H1 (cell line): ENCODE results near the gene PORCN. TPM values are rescaled to one million over a fixed set of nuclear protein-coding genes. Genes with fewer than 3 reads are reported as not detected.

Experiments used
- CTCF ChIA-PET: fragments of 300-600 bp; sonication (Branson Sonifier 250); formaldehyde crosslinking; loops from one replicate; lab custom pipeline; 2021; ENCODE audit not compliant: partially characterized antibody; lab: Charles Lee
- POLR2A ChIA-PET: fragments of 300-600 bp; sonication (Branson Sonifier 250); formaldehyde crosslinking; loops from one replicate; lab custom pipeline; 2021; ENCODE audit warnings: inconsistent platforms; ENCODE audit not compliant: partially characterized antibody; lab: Charles Lee
- DNase-seq, 2 experiments: peaks; one replicate each; pipeline versions ENCODE4 v3.0.0 to v3.0.0-alpha.2; 2010 to 2022; ENCODE audit warnings: low spot score in 2 of 2, low read depth in 1 of 2, mixed read lengths in 1 of 2
- FAIRE-seq: peaks from 2 replicates; lab custom pipeline; 2011; peaks lifted over from hg19 to GRCh38; lab: Jason Lieb, UNC
- H2AFZ ChIP-seq: 2 replicates; pipeline ENCODE4 v1.8.1; 2012; ENCODE audit warnings: low read length, inconsistent platforms
- H2AK5ac ChIP-seq: 2 replicates; pipeline ENCODE4 v1.6.1; 2013; ENCODE audit warnings: low read depth, low read length
- H2BK120ac ChIP-seq: replicated peaks from 2 replicates; pipeline ENCODE3; 2013; ENCODE audit warnings: low read depth, low read length, inconsistent platforms
- H2BK12ac ChIP-seq: 2 replicates; pipeline ENCODE4 v1.6.1; 2013; ENCODE audit warnings: low read depth, low read length
- H2BK15ac ChIP-seq: 2 replicates; pipeline ENCODE4 v1.6.1; 2013; ENCODE audit warnings: low read length
- H2BK20ac ChIP-seq: 2 replicates; pipeline ENCODE4 v1.6.1; 2013; ENCODE audit warnings: low read length
- H2BK5ac ChIP-seq: 2 replicates; pipeline ENCODE4 v1.6.1; 2013; ENCODE audit warnings: low read depth, low read length
- H3K14ac ChIP-seq: 2 replicates; pipeline ENCODE4 v1.6.1; 2013; ENCODE audit warnings: inconsistent platforms; ENCODE audit not compliant: insufficient read length
- H3K18ac ChIP-seq: 2 replicates; pipeline ENCODE4 v1.6.1; 2013; ENCODE audit warnings: low read length; ENCODE audit errors: extremely low read depth
- H3K23ac ChIP-seq: 2 replicates; pipeline ENCODE4 v1.6.1; 2013; ENCODE audit warnings: inconsistent platforms; ENCODE audit not compliant: insufficient read length
- H3K23me2 ChIP-seq: 2 replicates; pipeline ENCODE4 v1.6.1; 2013; ENCODE audit warnings: low read depth, low read length
- H3K27ac ChIP-seq: 2 replicates; pipeline ENCODE4 v1.6.1; 2011; ENCODE audit warnings: low read depth, low read length, inconsistent platforms
- H3K27me3 ChIP-seq, 4 experiments: replicated peaks in 1 of 4; 1 replicate in 1 of 4; 2 replicates in 3 of 4; pipeline versions ENCODE4 v1.6.1 to v1.8.1; 2011 to 2013; ENCODE audit warnings: low read length in 3 of 4, mild to moderate bottlenecking in 3 of 4, inconsistent platforms in 2 of 4, mixed read lengths in 2 of 4, moderate library complexity in 1 of 4; ENCODE audit not compliant: control insufficient read depth in 3 of 4, insufficient read depth in 3 of 4; ENCODE audit errors: extremely low read depth in 1 of 4
- H3K36me3 ChIP-seq, 4 experiments: 2 replicates each; pipeline versions ENCODE4 v1.6.1 to v1.8.1; 2011 to 2013; ENCODE audit warnings: mild to moderate bottlenecking in 4 of 4, low read length in 3 of 4, moderate library complexity in 2 of 4, control low read depth in 1 of 4, inconsistent platforms in 1 of 4; ENCODE audit not compliant: insufficient read depth in 4 of 4, control insufficient read depth in 2 of 4
- H3K4ac ChIP-seq: replicated peaks from 2 replicates; pipeline ENCODE3; 2013; ENCODE audit warnings: low read length, low read depth, mixed read lengths, inconsistent platforms; ENCODE audit not compliant: insufficient read length
- H3K4me1 ChIP-seq, 4 experiments: replicated peaks in 1 of 4; 1 replicate in 1 of 4; 2 replicates in 3 of 4; pipeline versions ENCODE4 v1.6.1 to v1.8.1; 2011 to 2013; ENCODE audit warnings: low read length in 3 of 4, inconsistent platforms in 2 of 4, mixed read lengths in 1 of 4; ENCODE audit not compliant: insufficient read depth in 4 of 4, control insufficient read depth in 3 of 4
- H3K4me2 ChIP-seq, 2 experiments: 2 replicates each; pipeline versions ENCODE4 v1.6.1 to v1.8.1; 2011 to 2013; ENCODE audit warnings: low read depth in 2 of 2, low read length in 2 of 2, control low read depth in 1 of 2, inconsistent platforms in 1 of 2, mild to moderate bottlenecking in 1 of 2; ENCODE audit not compliant: insufficient read depth in 1 of 2
- H3K4me3 ChIP-seq, 4 experiments: fragments of 200-600, 300-600 bp in 1 of 4; sonication (generic), shearing (Covaris generic), sonication (Bioruptor Twin) in 1 of 4; 2 replicates each; pipeline versions ENCODE4 v1.5.1 to v1.8.1; 2011 to 2016; ENCODE audit warnings: low read length in 4 of 4, low read depth in 3 of 4, control low read depth in 2 of 4, inconsistent platforms in 2 of 4, mild to moderate bottlenecking in 2 of 4, mixed read lengths in 1 of 4, moderate library complexity in 1 of 4; ENCODE audit not compliant: insufficient read depth in 2 of 4; ENCODE audit errors: extremely low read depth in 1 of 4
- H3K56ac ChIP-seq: replicated peaks from 2 replicates; pipeline ENCODE3; 2013; ENCODE audit warnings: low read depth, mild to moderate bottlenecking, mixed read lengths, low read length, inconsistent platforms; ENCODE audit not compliant: insufficient read length
- H3K79me1 ChIP-seq: 2 replicates; pipeline ENCODE4 v1.6.1; 2013; ENCODE audit warnings: low read depth, low read length, control low read depth
- H3K79me2 ChIP-seq, 2 experiments: 2 replicates each; pipeline versions ENCODE4 v1.6.1 to v1.8.1; 2012 to 2013; ENCODE audit warnings: low read length in 2 of 2, mild to moderate bottlenecking in 2 of 2, inconsistent platforms in 1 of 2; ENCODE audit not compliant: insufficient read depth in 2 of 2, control insufficient read depth in 1 of 2
- H3K9ac ChIP-seq, 4 experiments: replicated peaks in 1 of 4; 1 replicate in 1 of 4; 2 replicates in 3 of 4; pipeline versions ENCODE4 v1.6.1 to v1.8.1; 2011 to 2013; ENCODE audit warnings: low read depth in 3 of 4, low read length in 3 of 4, control low read depth in 2 of 4, mild to moderate bottlenecking in 2 of 4, moderate library complexity in 2 of 4, inconsistent platforms in 1 of 4; ENCODE audit errors: extremely low read depth in 1 of 4
- H3K9me3 ChIP-seq, 2 experiments: 2 replicates each; pipeline versions ENCODE4 v1.6.1 to v1.8.1; 2012 to 2013; ENCODE audit warnings: mild to moderate bottlenecking in 2 of 2, moderate library complexity in 2 of 2, control low read depth in 1 of 2, inconsistent platforms in 1 of 2, low read depth in 1 of 2, low read length in 1 of 2, mixed read lengths in 1 of 2; ENCODE audit not compliant: insufficient read depth in 2 of 2
- H4K20me1 ChIP-seq, 2 experiments: replicated peaks in 1 of 2; 2 replicates each; pipeline versions ENCODE3 to v1.8.1; 2011 to 2013; ENCODE audit warnings: inconsistent platforms in 2 of 2, low read length in 2 of 2, mild to moderate bottlenecking in 1 of 2; ENCODE audit not compliant: insufficient read depth in 2 of 2, control insufficient read depth in 1 of 2
- H4K5ac ChIP-seq: 2 replicates; pipeline ENCODE4 v1.6.1; 2013; ENCODE audit warnings: low read length, low read depth, mixed read lengths, inconsistent platforms; ENCODE audit not compliant: insufficient read length
- H4K8ac ChIP-seq: 2 replicates; pipeline ENCODE4 v1.8.0; 2013; ENCODE audit warnings: mild to moderate bottlenecking, moderate library complexity, low read length, inconsistent platforms; ENCODE audit not compliant: insufficient read depth; ENCODE audit errors: extremely low read depth
- H4K91ac ChIP-seq: replicated peaks from 2 replicates; pipeline ENCODE3; 2013; ENCODE audit warnings: low read length, mixed read lengths, inconsistent platforms; ENCODE audit not compliant: insufficient read length
- EZH2 ChIP-seq: fragments of 200-600 bp; sonication (generic); IDR thresholded peaks from 2 replicates; pipeline ENCODE4 v1.7.1; 2012; ENCODE audit warnings: low read depth, mild to moderate bottlenecking, moderate library complexity, low read length, inconsistent platforms; ENCODE audit not compliant: severe bottlenecking
- GTF2F1 ChIP-seq: IDR thresholded peaks from 2 replicates; pipeline ENCODE4 v1.6.1; 2012; ENCODE audit warnings: low read depth, low read length, improper control_type of control experiment, borderline replicate concordance
- SP1 ChIP-seq: IDR thresholded peaks from 2 replicates; pipeline ENCODE4 v1.6.1; 2011; ENCODE audit warnings: low read depth, low read length
- SP4 ChIP-seq: IDR thresholded peaks from 2 replicates; pipeline ENCODE4 v1.6.1; 2012; ENCODE audit warnings: low read length, inconsistent platforms
- WGBS, 2 experiments: shearing (Covaris generic) in 1 of 2; methylation state at CpG; one replicate each; pipeline versions ENCODE4 v1.1.6 to v1.1.7; 2013 to 2015; ENCODE audit warnings: low lambda C conversion rate in 2 of 2, mixed read lengths in 2 of 2, inconsistent platforms in 1 of 2, low coverage in 1 of 2, missing lambda C conversion rate in 1 of 2; ENCODE audit not compliant: insufficient replicate concordance in 2 of 2, insufficient coverage in 1 of 2, insufficient read length in 1 of 2; ENCODE audit errors: extremely low coverage in 1 of 2, missing lambda C conversion rate in 1 of 2; 5-methylcytosine and 5-hydroxymethylcytosine counted together
- polyA plus RNA-seq, 7 experiments: library from polyadenylated mRNA; depleted of rRNA in 3 of 7; stranded (reverse) in 5 of 7; unstranded in 2 of 7; fragments of >200 nt in 5 of 7; fragments of 200-250 nt in 2 of 7; gene quantifications; 1 replicate in 5 of 7; 2 replicates in 1 of 7; 4 replicates in 1 of 7; pipeline versions ENCODE4 v1.2.1 to v1.2.3, GENCODE V29; 2011 to 2013; ENCODE audit warnings: missing spikeins in 2 of 7, mixed read lengths in 2 of 7
- total RNA-seq: library from RNA; stranded (reverse); fragmentation: NEBNext Ultra II Directional; extraction: Animal tissue kit (Norgen Biotek cat#: 25700); gene quantifications from 2 replicates; pipeline ENCODE4 v1.2.1, GENCODE V29; 2021

PORCN gene
- total and polyA plus RNA-seq, 2 of the 8 experiments (the other 6 are each of a cell fraction or from before 2014, with no cell fraction given) = 14.6 to 34.1 TPM

DNA sequence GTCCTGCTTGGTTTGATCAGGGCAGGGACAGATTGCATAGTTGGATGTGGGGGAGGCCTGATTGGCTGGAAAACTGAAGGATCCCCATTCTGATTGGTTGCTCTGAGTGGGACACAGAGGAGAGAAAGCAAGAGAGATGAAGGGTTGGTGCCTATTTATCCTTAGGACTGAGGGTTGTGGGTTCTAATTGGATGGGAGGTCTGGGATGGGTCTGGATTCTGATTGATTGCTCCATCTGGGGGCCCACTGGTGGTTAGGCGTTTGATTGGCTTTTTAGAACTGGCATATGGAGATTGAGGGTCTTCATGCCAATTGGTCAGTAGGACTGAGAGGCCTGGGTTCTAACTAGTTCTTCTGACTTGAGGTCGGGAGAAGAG, 12.2 kb downstream of the PORCN start:
- Histone ChIP-seq H3K18ac (no peak overlapping the region; the same call in 1 of the 2 replicates), H4K5ac (no peak overlapping the region), H3K79me2 (peaks cover 0 to 9% of the 10 kb centered on the region in 2 experiments; a peak in 2 of 4 replicates), H4K91ac (no peak overlapping the region), H3K14ac (no peak overlapping the region), H2BK20ac (no peak overlapping the region), H3K23me2 (peaks cover 2% of the 10 kb centered on the region; the same call in 1 of the 2 replicates), H3K4me3 (peak overlapping the region; percentile 70 to 83 (median 74); a peak in 7 of 8 replicates), H2BK15ac (no peak overlapping the region), H3K23ac (no peak overlapping the region), H4K8ac (no peak overlapping the region), H2BK12ac (0 out of 2 replicates have a peak overlapping the region, but pooled peaks have one; percentile 19), H3K27me3 (no peaks in the 10 kb centered on the region), H2AFZ (peak overlapping the region; percentile 83; the same call in 1 of the 2 replicates), H4K20me1 (no peaks in the 10 kb centered on the region), H2AK5ac (no peak overlapping the region), H3K4me1 (peaks cover 0 to 5% (median 0%) of the 10 kb centered on the region in 4 experiments; a peak in 1 of 7 replicates), H2BK120ac (no peak overlapping the region), H2BK5ac (peak overlapping the region; percentile 85; the same call in 1 of the 2 replicates), H3K36me3 (peaks cover 0 to 13% (median 5%) of the 10 kb centered on the region in 4 experiments; a peak in 7 of 8 replicates), H3K56ac (no peak overlapping the region), H3K4ac (no peak overlapping the region), H3K9me3 (no peaks in the 10 kb centered on the region), H3K4me2 (peak overlapping the region; percentile 58 to 84), H3K79me1 (no peaks in the 10 kb centered on the region), H3K27ac (0 out of 2 replicates have a peak overlapping the region, but pooled peaks have one; percentile 79), H3K9ac (peak overlapping the region in 1 of 4 experiments; percentile 71; a peak in 3 of 7 replicates)
- ChIA-PET POLR2A (interaction anchor here (1.4 kb wide), 1 partner anchor 53 kb away, joined by 5 read pairs; the partner anchor contains the start of gene RBM3), CTCF (no interaction called here)
- DNase-seq (no peak), FAIRE-seq (peak; percentile 84)
- 28% methylated on average over 2 of the region's 2 CpGs; no CpG with 5 or more reads in 1 of the 2 experiments for WGBS, 2 experiments
- TF ChIP-seq GTF2F1 (no peak), SP1 (peak; percentile 56; the same call in 1 of the 2 replicates), SP4 (no peak), EZH2 (no peak)
